NCI-H2196 (cell line): ENCODE data around the gene BANF1.

Source experiments
- DNase-seq: peaks from one replicate; lab custom pipeline; 2025; ENCODE audit not compliant: unreplicated experiment; lab: John Stamatoyannopoulos, UW

Gene BANF1

GRCh38 chr11:66001942-66002647, at the start of gene BANF1, which contains the start of gene EIF1AD:
Gene BANF1, plus strand, starts transcription at chr11:66002503. Its CDS starts 748 bp downstream, at chr11:66003251.
Gene EIF1AD, minus strand, starts transcription at chr11:66002157. Its CDS starts 1,768 bp downstream, at chr11:66000389.
- DNase-seq: peak; percentile 98

GRCh38 chr11:65953471-65953870, 48.8 kb upstream of the BANF1 start:
- no peak for DNase-seq

- no peak for DNase-seq
Observed at GRCh38 chr11:65954771-65955170, 47.5 kb upstream of the BANF1 start.

- no peak for DNase-seq
Observed at GRCh38 chr11:65958291-65958690, 44.0 kb upstream of the BANF1 start.

- DNase-seq: no peak
Observed at GRCh38 chr11:65958774-65959420, 43.4 kb upstream of the BANF1 start.

GRCh38 chr11:65960824-65961266, 41.5 kb upstream of the BANF1 start:
- DNase-seq: no peak

GRCh38 chr11:65961267-65962140, 40.8 kb upstream of the BANF1 start, which contains the start of gene SART1:
Gene SART1, plus strand, starts transcription at chr11:65961734. Its CDS starts 47 bp downstream, at chr11:65961781.
- DNase-seq: peak; percentile 97

GRCh38 chr11:65962141-65962564, 40.1 kb upstream of the BANF1 start:
- no peak for DNase-seq

- no peak for DNase-seq
Observed at GRCh38 chr11:65964906-65965305, 37.4 kb upstream of the BANF1 start.

- DNase-seq: no peak
Observed at GRCh38 chr11:65965986-65966762, 36.1 kb upstream of the BANF1 start.

GRCh38 chr11:65967329-65967934, 34.9 kb upstream of the BANF1 start:
- DNase-seq: no peak

GRCh38 chr11:65968600-65969482, 33.5 kb upstream of the BANF1 start:
- DNase-seq: no peak

GRCh38 chr11:65972116-65972515, 30.2 kb upstream of the BANF1 start:
- no peak for DNase-seq

- DNase-seq: no peak
Observed at GRCh38 chr11:65973439-65974110, 28.7 kb upstream of the BANF1 start.

GRCh38 chr11:65975771-65976170, 26.5 kb upstream of the BANF1 start:
- no peak for DNase-seq

- DNase-seq: no peak
Observed at GRCh38 chr11:65976216-65977176, 25.8 kb upstream of the BANF1 start.

GRCh38 chr11:65977621-65978390, 24.5 kb upstream of the BANF1 start:
- DNase-seq: no peak
